CD4-positive, alpha-beta T cell treated with Interferon gamma for 1 hour (primary cell): Measurements from ENCODE around the gene STEAP4.
"Not testable (repeated sequence)": the region's sequence is repeated elsewhere in the genome, so short reads cannot be mapped to it uniquely, and the experiment has no call there.

Experiments
- DNase-seq: peaks from one replicate; pipeline ENCODE4 v3.0.0-alpha.2; 2020

STEAP4 gene

GRCh38 chr7:88268051-88268450 lies 38.6 kb downstream of the STEAP4 start:
- DNase-seq = no peak

GRCh38 chr7:88267421-88267820 lies 39.3 kb downstream of the STEAP4 start:
- DNase-seq = no peak

- peak; percentile 26 for DNase-seq
These were observed 41.7 kb downstream of the STEAP4 start for GRCh38 chr7:88264987-88265386.

GRCh38 chr7:88262562-88262961 lies 44.1 kb downstream of the STEAP4 start:
- DNase-seq = no peak

GRCh38 chr7:88260719-88261118 lies 46.0 kb downstream of the STEAP4 start:
- DNase-seq = no peak

- no peak for DNase-seq
These were observed 46.9 kb downstream of the STEAP4 start for GRCh38 chr7:88259656-88260380.

GRCh38 chr7:88258296-88258695 lies 48.4 kb downstream of the STEAP4 start:
- not testable (repeated sequence) for DNase-seq

- no peak for DNase-seq
These were observed 49.8 kb downstream of the STEAP4 start for GRCh38 chr7:88256906-88257305.

- no peak for DNase-seq
These were observed 51.8 kb downstream of the STEAP4 start for GRCh38 chr7:88254721-88255424.

GRCh38 chr7:88253640-88254039 lies 53.1 kb downstream of the STEAP4 start:
- no peak for DNase-seq

- DNase-seq = no peak
These were observed 62.4 kb downstream of the STEAP4 start for GRCh38 chr7:88244258-88244657.

- no peak for DNase-seq
These were observed 63.3 kb downstream of the STEAP4 start for GRCh38 chr7:88243345-88243909.

GRCh38 chr7:88239852-88240251 lies 66.8 kb downstream of the STEAP4 start:
- no peak for DNase-seq

GRCh38 chr7:88233828-88234227 lies 72.9 kb downstream of the STEAP4 start:
- DNase-seq = no peak

GRCh38 chr7:88230646-88231045 lies 76.0 kb downstream of the STEAP4 start:
- DNase-seq = no peak

- DNase-seq = no peak
These were observed 77.2 kb downstream of the STEAP4 start for GRCh38 chr7:88229302-88229995.

GRCh38 chr7:88226886-88227516 lies 79.7 kb downstream of the STEAP4 start:
- no peak for DNase-seq

GRCh38 chr7:88226201-88226600 lies 80.5 kb downstream of the STEAP4 start:
- DNase-seq = no peak

GRCh38 chr7:88224601-88225275 lies 82.0 kb downstream of the STEAP4 start:
- DNase-seq = no peak

- no peak for DNase-seq
These were observed 83.4 kb downstream of the STEAP4 start for GRCh38 chr7:88223265-88223664.
